Measurements from ENCODE around the gene TMEM138. TPM values are rescaled to one million over a fixed set of nuclear protein-coding genes. Genes with fewer than 3 reads are reported as not detected.
"Not testable (repeated sequence)": the region's sequence is repeated elsewhere in the genome, so short reads cannot be mapped to it uniquely, and the experiment has no call there.

The TMEM138 gene
- total RNA-seq, 1 donor from 2014 or later: 19.6 TPM

DNA sequence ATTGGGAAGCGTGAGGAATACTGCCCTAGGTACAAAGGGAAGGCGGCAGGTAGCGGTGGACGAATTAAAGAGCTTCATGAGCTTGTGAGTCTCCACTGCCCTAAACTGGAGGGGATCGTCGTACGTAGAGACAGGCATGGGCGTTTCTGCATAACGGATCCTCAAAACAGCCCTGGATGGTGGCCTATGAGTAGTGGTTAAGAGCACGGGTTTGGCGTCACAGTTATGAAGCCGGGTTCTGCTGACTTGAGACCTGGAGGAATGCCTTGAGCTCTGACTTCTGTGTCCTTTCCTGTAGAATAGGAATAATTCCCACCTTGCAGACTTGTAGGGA lies 335 bp downstream of the TMEM138 start:
- DNase-seq (ENCODE audit: extremely low read depth, low read depth, low spot score): no peak

DNA sequence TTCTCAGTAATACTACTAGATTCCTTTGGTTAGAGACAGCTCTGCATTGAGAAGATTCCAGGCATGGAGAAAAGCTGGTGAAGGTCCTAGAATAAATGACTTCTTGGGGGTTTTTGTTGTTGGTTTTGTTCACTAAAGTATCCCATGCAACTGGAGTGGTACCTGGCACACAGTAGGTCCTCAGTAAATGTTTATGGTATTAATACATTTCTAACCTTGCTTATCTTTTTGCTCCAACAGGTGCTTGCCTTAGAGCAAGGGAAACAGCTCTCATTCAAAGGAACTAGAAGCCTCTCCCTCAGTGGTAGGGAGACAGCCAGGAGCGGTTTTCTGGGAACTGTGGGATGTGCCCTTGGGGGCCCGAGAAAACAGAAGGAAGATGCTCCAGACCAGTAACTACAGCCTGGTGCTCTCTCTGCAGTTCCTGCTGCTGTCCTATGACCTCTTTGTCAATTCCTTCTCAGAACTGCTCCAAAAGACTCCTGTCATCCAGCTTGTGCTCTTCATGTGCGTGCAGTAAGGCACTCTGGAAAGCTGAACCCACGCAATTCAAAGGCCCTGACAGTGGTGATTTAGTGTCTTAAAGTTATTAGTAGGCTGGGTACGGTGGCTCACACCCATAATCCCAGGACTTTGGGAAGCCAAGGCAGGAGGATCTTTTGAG lies 2.0 kb downstream of the TMEM138 start:
- DNase-seq (ENCODE audit: extremely low read depth, low read depth, low spot score): no peak

DNA sequence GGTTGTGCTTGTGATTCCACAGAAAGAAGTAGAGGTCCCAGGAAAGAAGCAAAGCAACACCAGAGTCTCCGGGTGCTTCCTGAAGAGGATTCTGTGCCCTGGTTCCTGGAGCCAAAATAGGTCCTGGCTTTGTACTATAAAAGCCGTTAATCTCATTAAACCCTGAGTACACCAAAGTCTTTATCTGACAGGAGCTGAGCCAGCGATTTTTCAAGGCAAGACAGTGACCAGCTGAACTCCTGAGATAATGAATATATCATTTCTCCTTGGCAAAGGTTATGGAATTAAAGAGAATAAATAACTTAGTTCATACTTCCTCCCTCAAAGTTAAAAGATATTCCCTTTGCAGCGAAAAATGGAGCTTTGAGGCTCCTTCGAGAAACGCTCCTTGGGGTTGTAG lies 5.2 kb downstream of the TMEM138 start:
- DNase-seq (ENCODE audit: extremely low read depth, low read depth, low spot score): no peak

DNA sequence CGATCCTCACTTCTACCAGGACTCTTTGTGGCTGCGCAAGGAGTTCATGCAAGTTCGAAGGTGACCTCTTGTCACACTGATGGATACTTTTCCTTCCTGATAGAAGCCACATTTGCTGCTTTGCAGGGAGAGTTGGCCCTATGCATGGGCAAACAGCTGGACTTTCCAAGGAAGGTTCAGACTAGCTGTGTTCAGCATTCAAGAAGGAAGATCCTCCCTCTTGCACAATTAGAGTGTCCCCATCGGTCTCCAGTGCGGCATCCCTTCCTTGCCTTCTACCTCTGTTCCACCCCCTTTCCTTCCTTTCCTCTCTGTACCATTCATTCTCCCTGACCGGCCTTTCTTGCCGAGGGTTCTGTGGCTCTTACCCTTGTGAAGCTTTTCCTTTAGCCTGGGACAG lies 6.5 kb downstream of the TMEM138 start:
- DNase-seq (ENCODE audit: extremely low read depth, low read depth, low spot score): no peak

DNA sequence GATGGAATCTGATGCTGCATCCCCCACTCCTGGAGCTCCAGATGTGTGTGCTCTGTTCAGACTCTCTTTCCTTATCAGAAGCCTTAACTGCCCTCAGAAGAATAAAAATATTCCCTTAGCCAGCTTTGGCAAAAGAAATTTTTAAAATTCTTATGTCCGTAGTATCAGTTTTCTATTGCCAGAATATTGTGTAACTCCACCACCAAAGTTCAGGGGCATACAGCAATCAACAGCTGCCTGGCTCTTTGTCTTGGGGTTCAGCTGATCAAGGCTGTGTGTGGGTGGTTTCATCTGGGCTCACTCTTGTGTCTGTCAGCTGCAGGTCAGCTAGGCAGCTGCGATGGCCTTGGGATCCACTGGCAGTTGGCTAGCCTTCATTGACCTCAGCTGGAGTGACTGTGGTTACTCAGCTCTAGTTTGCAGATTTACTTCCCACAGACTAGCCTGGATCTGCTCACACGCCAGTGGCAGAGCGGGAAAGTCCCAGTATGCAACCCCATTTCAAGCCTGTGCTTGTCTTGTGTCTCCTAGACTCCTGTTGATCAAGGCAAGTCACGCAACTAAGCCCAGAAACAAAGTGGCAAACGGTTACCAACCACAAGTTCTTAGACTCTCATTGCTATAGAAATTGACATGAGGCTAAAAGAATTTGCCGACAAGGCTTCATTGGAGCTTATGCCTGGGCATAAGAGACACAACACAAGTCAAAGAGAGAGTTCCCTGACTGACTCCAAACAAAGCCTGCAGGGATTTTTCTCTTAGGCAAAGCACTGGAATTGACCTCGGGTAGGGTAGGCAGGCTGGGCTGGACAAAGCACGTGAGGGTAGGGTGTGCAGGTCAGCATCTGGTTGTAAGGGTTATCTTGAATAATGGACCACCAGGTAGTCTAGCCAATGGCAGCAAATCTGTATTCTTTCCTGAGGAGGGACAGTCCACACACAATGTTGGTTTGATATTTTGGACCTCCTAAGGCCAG lies 7.5 kb downstream of the TMEM138 start:
- no peak for DNase-seq (ENCODE audit: extremely low read depth, low read depth, low spot score)

DNA sequence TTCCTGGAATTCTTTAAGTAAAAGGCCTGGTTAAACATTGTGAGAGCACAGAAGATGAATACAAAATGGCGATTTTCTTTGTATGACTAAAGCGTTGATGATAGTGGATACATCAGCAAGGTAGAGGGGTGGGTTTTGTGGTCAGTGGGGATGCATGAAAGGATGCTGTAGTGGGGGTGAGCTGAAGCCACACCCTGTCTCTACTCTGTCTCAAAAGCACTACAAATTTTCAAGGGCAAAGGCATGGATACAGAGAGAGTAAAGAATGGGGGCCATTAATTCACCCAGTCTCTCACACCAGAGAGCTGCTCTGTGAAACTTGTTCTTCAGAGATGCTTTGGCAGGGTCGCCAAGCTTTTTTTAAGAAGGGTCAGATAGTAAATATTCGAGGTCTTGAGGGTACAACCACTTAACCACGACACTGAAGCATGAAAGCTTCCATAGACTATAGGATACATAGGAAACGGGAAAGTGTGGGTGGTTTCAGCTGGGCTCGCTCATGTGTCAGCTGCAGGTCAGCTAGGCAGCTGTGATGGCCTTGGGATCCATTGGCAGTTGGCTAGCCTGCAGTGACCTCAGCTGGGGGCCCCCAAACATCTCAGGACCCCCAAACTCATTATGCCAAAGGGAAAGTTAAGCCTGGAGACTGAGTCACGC lies 8.3 kb downstream of the TMEM138 start:
- DNase-seq (ENCODE audit: extremely low read depth, low read depth, low spot score): no peak

DNA sequence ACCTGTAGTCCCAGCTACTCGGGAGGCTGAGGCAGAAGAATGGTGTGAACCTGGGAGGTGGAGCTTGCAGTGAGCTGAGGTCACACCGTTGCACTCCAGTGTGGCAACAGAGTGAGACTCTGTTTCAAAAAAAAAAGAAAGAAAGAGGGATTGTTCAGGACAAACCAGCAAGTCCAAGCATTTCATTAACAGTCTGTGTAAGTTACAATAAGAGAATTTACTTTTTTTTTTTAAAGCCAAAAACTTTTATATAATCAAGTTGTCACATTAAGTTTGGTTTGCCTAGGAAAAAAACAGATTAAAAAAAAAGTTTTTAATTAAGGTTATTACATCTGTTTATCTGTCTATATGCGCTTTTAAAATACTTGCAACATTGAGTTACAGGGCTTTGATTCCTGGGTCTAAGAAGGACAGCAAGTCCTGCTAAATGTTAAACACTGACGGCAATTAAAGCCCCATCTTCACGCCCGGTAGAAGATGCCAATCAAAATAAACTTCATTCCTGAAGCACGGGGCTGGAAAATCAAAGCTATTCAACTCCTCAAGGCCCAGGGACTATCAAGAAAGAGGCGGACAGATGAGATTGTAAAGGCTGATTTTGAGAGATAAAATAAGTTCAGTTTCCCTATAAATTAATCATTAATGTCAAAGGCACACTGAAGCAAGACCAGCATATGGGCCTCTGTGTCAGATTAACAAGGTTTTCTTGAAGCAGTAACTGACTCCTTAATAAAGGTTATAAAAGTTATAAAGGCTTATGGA lies 10.7 kb downstream of the TMEM138 start:
- no peak for DNase-seq (ENCODE audit: extremely low read depth, low read depth, low spot score)

DNA sequence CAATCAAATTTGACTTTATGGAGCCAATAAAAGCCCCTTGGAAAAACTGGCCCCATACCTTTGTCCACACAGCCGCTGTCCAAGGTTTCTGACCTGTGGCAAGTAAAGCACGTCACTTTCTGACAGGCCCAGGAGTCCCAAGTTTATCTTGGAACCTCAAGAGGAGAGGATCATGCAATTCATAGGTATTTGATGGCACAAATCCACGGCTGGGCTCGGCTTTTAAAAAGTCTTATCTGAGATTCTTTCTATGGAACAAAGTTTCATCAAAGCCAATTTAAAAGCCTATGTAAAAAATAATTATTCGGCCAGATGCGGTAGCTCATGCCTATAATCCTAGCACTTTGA lies 13.6 kb downstream of the TMEM138 start:
- no peak for DNase-seq (ENCODE audit: extremely low read depth, low read depth, low spot score)

DNA sequence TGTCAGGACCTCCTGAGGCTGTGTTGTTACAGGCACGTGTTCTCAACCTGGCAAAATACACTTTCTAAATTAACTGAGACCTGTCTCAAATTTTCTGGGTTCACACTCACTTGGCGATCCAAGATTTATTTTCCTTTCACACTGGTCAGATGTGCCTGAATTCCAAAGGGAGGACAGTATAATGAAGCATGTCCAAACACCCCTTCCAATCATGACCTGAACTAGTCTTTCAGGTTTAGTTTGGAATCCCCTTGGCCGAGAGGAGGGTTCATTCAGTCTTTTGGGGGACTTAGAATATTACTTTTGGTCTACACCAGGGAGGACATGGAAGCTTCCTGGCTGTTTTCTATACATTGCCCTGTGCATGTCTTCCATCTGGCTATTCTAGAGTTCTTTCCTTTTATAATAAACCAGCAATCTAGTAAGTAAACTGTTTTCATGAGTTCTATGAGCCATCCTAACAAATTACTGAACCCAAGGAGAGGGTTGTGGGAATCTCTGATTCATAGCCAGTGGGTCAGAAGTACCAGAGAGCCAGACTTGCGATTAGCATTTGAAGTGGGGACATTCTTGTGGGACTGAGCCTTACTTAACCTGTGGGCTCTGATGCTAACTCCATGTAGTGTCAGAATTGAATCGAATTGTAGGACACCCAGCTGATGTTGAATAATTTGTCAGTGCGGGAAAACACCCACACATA lies 15.4 kb downstream of the TMEM138 start:
- DNase-seq (ENCODE audit: extremely low read depth, low read depth, low spot score): no peak

DNA sequence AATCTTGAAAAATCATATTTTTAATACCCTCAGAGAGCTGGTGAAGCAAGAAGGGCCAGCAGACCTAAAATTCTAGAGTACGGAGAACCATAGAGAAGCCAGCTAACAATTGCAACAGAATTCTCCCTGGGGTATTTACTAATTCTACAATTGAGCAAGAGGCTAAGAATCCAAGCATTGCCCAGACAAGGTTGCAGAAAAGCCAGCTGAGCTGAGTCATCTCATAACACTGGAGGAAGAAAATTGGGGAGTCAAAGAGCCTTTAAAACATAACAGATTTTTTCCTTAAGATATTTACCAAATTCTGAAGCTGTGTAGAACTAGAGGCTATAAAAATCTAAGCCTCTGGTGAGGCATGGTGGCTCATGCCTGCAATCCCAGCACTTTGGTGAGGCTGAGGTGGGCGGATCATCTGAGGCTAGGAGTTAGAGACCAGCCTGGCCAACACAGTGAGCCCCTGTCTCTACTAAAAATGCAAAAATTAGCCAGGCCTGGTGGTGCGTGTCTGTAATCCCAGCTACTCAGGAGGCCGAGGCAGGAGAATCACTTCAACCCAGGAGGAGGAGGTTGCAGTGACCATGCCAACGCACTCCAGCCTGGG lies 16.6 kb downstream of the TMEM138 start:
- DNase-seq (ENCODE audit: extremely low read depth, low read depth, low spot score): no peak

DNA sequence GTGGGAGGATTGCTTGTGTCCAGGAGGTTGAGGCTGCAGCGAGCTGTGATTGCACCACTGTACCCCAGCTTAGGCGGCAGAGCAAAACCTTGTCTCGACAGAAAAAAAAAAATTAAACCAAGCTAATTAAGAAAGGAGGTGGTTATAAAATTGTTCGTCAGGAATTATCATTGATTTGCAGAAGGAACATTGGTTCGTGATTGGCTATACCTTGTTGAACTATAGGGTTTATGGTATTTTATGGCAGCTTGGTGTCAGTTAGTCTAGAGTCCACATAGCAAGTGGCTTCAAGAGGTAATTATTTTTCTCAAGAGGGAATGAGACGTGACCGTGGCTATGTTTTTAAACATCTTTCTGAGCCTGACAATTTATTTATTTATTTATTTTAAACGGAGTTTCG lies 18.7 kb downstream of the TMEM138 start:
- DNase-seq (ENCODE audit: extremely low read depth, low read depth, low spot score): no peak

DNA sequence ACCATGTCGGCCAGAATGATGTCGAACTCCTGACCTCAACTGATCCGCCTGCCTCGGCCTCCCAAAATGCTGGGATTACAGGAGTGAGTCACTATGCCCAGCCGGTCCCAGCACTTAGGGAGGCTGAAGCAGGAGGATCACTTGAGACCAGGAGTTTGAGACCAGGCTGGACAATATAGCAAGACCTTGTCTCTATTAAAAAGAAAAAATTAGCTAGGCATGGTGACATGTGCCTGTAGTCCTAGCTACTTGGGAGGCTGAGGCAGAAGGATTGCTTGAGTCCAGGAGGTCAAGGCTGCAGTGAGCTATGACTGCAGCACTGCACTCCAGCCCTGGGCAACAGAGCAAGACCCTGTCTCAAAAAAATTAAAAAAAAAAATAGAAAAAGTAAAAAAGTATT lies 21.7 kb downstream of the TMEM138 start:
- DNase-seq (ENCODE audit: extremely low read depth, low read depth, low spot score): not testable (repeated sequence)

DNA sequence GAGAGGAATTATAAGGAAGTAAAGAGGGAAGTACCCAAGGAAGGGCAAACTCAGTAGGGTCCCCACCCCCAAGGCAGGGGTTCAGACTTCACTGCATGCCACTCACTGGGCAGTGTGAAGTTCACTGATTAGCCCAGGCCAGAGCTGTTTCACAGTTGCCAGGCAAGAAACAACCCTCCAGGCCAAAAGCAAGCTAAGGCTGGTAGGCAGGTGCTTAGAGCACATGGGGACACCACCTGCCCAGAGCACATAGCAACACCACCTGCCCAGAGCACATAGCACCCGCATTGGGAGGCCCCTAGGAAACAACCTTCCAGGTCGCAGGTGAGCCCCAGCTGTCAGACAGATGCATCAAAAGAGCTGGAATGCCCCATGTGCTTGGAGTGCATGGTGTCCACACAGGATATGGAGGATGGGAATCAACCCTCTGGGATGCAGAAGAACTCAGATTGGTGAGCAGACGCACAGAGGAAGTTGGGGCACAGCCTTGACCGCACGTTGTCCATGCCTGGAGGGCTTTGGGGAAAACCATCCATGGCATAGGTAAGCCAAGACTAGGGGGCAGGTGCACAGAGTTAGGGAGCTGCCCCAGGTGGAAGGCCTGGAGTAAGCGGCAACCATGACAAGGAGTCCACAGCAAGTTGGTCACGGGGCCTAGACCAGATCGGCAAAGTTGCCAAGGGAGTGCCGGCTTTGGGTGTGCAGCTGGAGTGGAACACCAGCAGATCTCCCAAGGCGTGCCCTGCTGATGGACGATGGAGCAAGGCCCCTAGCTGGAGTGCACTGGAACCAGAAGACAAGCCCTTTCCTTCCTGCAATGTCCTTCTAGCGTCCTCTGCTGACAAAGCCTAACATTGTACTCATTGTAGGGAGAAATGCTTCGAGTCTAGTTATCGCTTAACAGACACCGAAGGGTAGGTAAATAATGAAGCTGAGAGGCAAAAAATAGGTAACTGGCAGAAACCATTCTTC lies 22.4 kb downstream of the TMEM138 start:
- no peak for DNase-seq (ENCODE audit: extremely low read depth, low read depth, low spot score)

DNA sequence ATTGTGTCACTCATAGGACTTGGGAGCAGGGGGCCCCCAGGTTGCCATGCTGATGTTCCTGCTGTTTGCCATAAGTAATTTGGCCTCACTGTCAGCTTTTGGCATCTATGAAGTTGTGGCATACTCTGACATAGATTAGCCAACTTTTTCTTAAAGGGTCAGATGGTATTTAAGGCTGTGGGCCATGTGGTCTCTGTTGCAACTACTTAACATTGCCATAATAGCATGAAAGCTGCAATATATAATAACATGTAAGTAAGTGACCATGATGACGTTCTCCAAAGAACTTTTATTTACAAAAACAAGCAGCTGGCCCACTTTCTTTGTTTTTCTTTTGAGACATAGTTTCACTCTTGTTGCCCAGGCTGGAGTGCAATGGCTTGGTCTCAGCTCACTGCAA lies 28.0 kb downstream of the TMEM138 start:
- DNase-seq (ENCODE audit: extremely low read depth, low read depth, low spot score): no peak

DNA sequence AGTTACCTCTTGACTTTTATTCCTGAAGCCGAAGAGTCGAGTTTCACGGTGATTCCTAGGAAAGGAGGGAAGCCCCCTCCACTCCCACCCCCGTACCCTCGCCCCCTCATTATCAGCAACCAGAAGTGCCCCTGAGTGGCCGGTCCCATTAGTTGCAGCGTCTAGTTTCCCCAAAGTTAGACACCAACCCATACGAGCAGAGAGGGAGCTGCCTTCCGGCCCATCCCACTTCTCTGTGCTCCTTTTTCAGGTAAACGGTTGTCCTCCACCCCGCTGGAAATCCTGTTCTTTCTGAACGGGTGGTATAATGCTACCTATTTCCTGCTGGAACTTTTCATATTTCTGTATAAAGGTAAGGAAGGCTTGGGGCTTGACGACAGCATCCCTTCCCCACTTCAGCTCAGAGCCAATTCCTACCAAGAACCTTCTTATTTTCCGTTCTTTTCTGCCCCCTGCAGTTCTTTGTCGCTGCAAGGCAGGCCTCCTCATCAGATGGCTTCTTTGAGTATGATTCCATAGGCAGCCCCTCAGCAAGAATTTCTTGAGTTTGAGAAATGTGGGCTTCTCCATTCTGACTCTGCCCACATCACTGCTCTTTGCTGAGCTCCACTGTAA lies 30.9 kb downstream of the TMEM138 start:
- no peak for DNase-seq (ENCODE audit: extremely low read depth, low read depth, low spot score)

DNA sequence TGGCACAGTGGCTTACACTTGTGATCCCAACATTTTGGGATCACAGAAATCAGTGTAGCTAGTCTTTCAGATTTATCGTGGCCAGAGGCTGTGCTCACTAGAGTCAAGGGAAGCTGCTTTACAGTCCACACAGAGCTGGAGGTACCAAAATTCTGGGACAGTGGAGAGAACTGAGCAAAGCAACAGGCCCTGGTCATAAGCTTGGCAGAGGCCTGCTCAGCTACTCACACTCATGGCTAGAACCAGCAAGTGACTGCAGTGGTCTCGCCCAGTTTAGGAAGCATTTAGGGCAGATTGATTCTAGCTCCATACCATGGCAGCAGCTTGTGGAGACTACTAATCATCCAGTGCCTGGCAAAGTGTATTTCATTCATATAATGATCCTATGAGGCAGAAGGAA lies 39.0 kb downstream of the TMEM138 start:
- no peak for DNase-seq (ENCODE audit: extremely low read depth, low read depth, low spot score)

DNA sequence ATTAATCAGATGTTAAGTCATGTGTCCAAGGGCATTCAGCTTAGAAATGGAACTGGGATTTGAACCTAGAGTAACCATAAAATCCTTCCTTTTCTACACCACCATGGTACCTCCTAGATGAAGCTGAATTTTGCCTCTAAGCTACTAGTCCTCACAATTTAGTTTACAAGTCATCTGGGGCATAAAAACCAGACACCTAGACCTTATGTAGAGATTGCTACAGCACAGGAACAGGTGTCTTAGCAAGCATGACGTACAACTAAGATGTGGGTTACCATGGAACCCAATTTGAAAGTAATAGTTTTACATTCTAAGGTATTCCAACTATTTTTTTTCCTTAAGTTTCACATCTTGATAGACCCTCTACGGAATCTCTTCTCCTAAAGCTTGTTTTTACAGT lies 39.4 kb downstream of the TMEM138 start:
- no peak for DNase-seq (ENCODE audit: extremely low read depth, low read depth, low spot score)

DNA sequence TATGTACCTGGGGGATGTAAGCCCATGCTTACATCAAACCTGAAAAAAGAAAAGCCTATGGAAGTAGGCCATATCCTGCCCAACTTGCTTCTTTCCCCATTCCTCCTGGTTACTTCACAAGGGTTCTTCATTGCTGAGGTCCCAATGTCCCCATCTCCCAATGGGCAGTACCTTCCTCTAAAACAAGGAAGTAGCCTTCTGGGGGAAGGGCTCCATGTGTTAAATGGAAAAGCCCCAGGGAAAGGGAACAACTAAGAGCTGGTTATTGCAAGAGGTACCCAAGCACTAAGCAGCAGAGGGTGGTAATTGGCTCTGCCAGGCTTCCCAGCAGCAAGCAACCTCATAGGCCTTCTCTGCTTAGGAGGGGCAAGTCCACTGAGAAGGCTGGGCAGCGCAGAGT lies 41.5 kb downstream of the TMEM138 start:
- no peak for DNase-seq (ENCODE audit: extremely low read depth, low read depth, low spot score)

DNA sequence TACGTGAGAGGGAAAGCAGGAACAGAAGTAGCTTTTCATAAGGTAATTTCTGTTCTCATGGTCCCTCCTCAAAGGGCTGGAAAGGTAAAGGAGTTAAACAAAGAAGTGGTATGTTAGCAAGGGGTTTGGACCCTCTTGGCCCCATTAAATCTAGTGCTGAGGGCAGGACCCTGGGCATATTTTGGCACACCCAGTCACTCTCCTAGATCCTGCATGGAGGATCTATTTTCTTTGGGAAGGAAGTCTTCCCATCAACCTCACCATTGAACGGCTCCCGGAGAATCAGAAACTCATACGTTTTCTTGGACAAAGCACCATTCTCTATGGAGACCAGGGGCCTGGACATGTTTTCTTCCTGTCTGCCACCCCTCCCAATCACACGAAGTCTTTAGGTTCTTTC lies 41.9 kb downstream of the TMEM138 start:
- DNase-seq (ENCODE audit: extremely low read depth, low read depth, low spot score): no peak
